SK-N-SH (cell line): Measurements from ENCODE around the gene CCDC15. TPM values are rescaled to one million over a fixed set of nuclear protein-coding genes. Genes with fewer than 3 reads are reported as not detected.
A peak's percentile ranks its signal among the peaks of the same experiment; 100 is the strongest.

Experiments
- CTCF ChIA-PET: fragments of 300-600, 350-600 bp; formaldehyde crosslinking; extraction: SDS; loops from one replicate; lab custom pipeline; 2021; lab: Yijun Ruan, JAX
- POLR2A ChIA-PET: fragments of 350-600 bp; sonication (Branson Sonifier 250); formaldehyde crosslinking; extraction: SDS; loops from one replicate; lab custom pipeline; 2020; ENCODE audit warnings: antibody characterized with exemption, inconsistent platforms; lab: Yijun Ruan, JAX
- DNase-seq: peaks from one replicate; pipeline ENCODE4 v3.0.0; 2012
- H2AFZ ChIP-seq: fragments of 200-600 bp; sonication (generic); 2 replicates; pipeline ENCODE4 v1.8.1; 2016; ENCODE audit warnings: antibody characterized with exemption, mild to moderate bottlenecking, low read depth
- H3F3A ChIP-seq: fragments of 200-600 bp; sonication (generic); replicated peaks from 2 replicates; pipeline ENCODE3; 2016; ENCODE audit warnings: antibody characterized with exemption, mild to moderate bottlenecking; ENCODE audit not compliant: insufficient read depth
- H3K27ac ChIP-seq, 2 experiments: fragments of 200-500 bp in 1 of 2; fragments of 200-600 bp in 1 of 2; sonication (Bioruptor generic) in 1 of 2; sonication (generic), shearing (Covaris generic) in 1 of 2; 2 replicates each; pipeline versions ENCODE4 v1.5.1 to v1.6.1; 2014 to 2016; ENCODE audit warnings: low read depth in 2 of 2, inconsistent platforms in 1 of 2, low read length in 1 of 2, mild to moderate bottlenecking in 1 of 2, mixed read lengths in 1 of 2
- H3K27me3 ChIP-seq: fragments of 200-600 bp; sonication (generic), shearing (Covaris generic); 2 replicates; pipeline ENCODE4 v1.6.1; 2016; ENCODE audit warnings: mixed run types; ENCODE audit not compliant: insufficient read depth
- H3K36me3 ChIP-seq, 2 experiments: fragments of 200-500 bp in 1 of 2; fragments of 200-600 bp in 1 of 2; sonication (Bioruptor generic) in 1 of 2; sonication (generic) in 1 of 2; replicated peaks in 1 of 2; 2 replicates each; pipeline versions ENCODE3 to v1.5.1; 2014 to 2016; ENCODE audit warnings: low read length in 1 of 2, mild to moderate bottlenecking in 1 of 2; ENCODE audit not compliant: insufficient read depth in 2 of 2, control insufficient read depth in 1 of 2
- H3K4me1 ChIP-seq, 2 experiments: fragments of 200-500 bp in 1 of 2; fragments of 200-600 bp in 1 of 2; sonication (Bioruptor generic) in 1 of 2; sonication (generic), shearing (Covaris generic) in 1 of 2; 2 replicates each; pipeline versions ENCODE4 v1.5.1 to v1.6.1; 2014 to 2016; ENCODE audit warnings: low read depth in 1 of 2, low read length in 1 of 2, mixed run types in 1 of 2; ENCODE audit not compliant: insufficient read depth in 2 of 2, control insufficient read depth in 1 of 2
- H3K4me2 ChIP-seq: fragments of 200-600 bp; sonication (generic), shearing (Covaris generic); 2 replicates; pipeline ENCODE4 v1.6.1; 2017; ENCODE audit warnings: mixed run types
- H3K4me3 ChIP-seq, 2 experiments: fragments of 200-500 bp in 1 of 2; fragments of 200-600 bp in 1 of 2; sonication (Bioruptor generic) in 1 of 2; sonication (generic), shearing (Covaris generic) in 1 of 2; 2 replicates each; pipeline versions ENCODE4 v1.5.1 to v1.8.1; 2014 to 2016; ENCODE audit warnings: low read depth in 2 of 2, inconsistent platforms in 1 of 2, low read length in 1 of 2, mild to moderate bottlenecking in 1 of 2, mixed read lengths in 1 of 2, moderate library complexity in 1 of 2
- H3K79me2 ChIP-seq: fragments of 200-600 bp; sonication (generic); 2 replicates; pipeline ENCODE4 v1.8.1; 2017; ENCODE audit warnings: mild to moderate bottlenecking; ENCODE audit not compliant: insufficient read depth
- H3K9ac ChIP-seq: fragments of 200-600 bp; sonication (generic); 2 replicates; pipeline ENCODE4 v1.6.1; 2017; ENCODE audit warnings: mixed run types
- H3K9me2 ChIP-seq: fragments of 200-600 bp; sonication (generic); 2 replicates; pipeline ENCODE4 v1.6.1; 2017; ENCODE audit warnings: mixed run types
- H3K9me3 ChIP-seq: fragments of 200-600 bp; sonication (generic); 2 replicates; pipeline ENCODE4 v1.6.1; 2017; ENCODE audit warnings: mixed run types, mild to moderate bottlenecking, moderate library complexity
- H4K20me1 ChIP-seq: fragments of 200-600 bp; sonication (generic); 2 replicates; pipeline ENCODE4 v1.6.1; 2017; ENCODE audit warnings: mild to moderate bottlenecking, mixed run types; ENCODE audit not compliant: insufficient read depth
- EP300 ChIP-seq, 2 experiments: IDR thresholded peaks; 2 replicates each; pipeline versions ENCODE4 v1.4.0 to v1.6.1; 2012; ENCODE audit warnings: borderline replicate concordance in 1 of 2, low read depth in 1 of 2, low read length in 1 of 2
- FOXM1 ChIP-seq: IDR thresholded peaks from 2 replicates; pipeline ENCODE4 v1.4.0; 2012; ENCODE audit warnings: low read depth, mild to moderate bottlenecking
- GABPA ChIP-seq: IDR thresholded peaks from 2 replicates; pipeline ENCODE4 v1.4.0; 2012; ENCODE audit warnings: low read depth, mild to moderate bottlenecking
- JUND ChIP-seq: IDR thresholded peaks from 2 replicates; pipeline ENCODE4 v1.4.0; 2012
- NFIC ChIP-seq: IDR thresholded peaks from 2 replicates; pipeline ENCODE4 v1.4.0; 2012; ENCODE audit warnings: borderline replicate concordance
- RFX5 ChIP-seq: IDR thresholded peaks from 2 replicates; pipeline ENCODE4 v1.6.1; 2012; ENCODE audit warnings: mild to moderate bottlenecking, improper control_type of control experiment, low read length
- SMC3 ChIP-seq: IDR thresholded peaks from 2 replicates; pipeline ENCODE4 v1.6.1; 2012; ENCODE audit warnings: low read depth, low read length, improper control_type of control experiment
- TAF1 ChIP-seq: IDR thresholded peaks from 2 replicates; pipeline ENCODE4 v1.6.1; 2012; ENCODE audit warnings: low read depth, mild to moderate bottlenecking, low read length, moderate library complexity, borderline replicate concordance
- TCF12 ChIP-seq: IDR thresholded peaks from 2 replicates; pipeline ENCODE4 v1.4.0; 2012
- TEAD4 ChIP-seq: IDR thresholded peaks from 2 replicates; pipeline ENCODE4 v1.4.0; 2012; ENCODE audit warnings: mild to moderate bottlenecking, borderline replicate concordance; ENCODE audit not compliant: insufficient read depth
- YY1 ChIP-seq: IDR thresholded peaks from 2 replicates; pipeline ENCODE4 v1.4.0; 2012; ENCODE audit warnings: low read depth, mild to moderate bottlenecking
- WGBS: methylation state at CpG from one replicate; pipeline ENCODE4 v1.1.6; 2017; ENCODE audit warnings: low lambda C conversion rate; 5-methylcytosine and 5-hydroxymethylcytosine counted together
- polyA plus RNA-seq, 3 experiments: library from polyadenylated mRNA; depleted of rRNA; stranded (reverse); fragments of >200 nt; gene quantifications; 2 replicates each; pipeline ENCODE4 v1.2.3, GENCODE V29; 2012
- TF ChIP-seq, protein P1 (sequence below): fragments of 200-600 bp; sonication (generic); IDR thresholded peaks from 2 replicates; pipeline ENCODE4 v1.6.1; 2017; ENCODE audit warnings: antibody characterized with exemption, mild to moderate bottlenecking, moderate library complexity
- TF ChIP-seq, protein P2 (sequence below): IDR thresholded peaks from 2 replicates; pipeline ENCODE4; 2012
- TF ChIP-seq, protein P3 (sequence below): IDR thresholded peaks from 2 replicates; pipeline ENCODE4 v1.4.0; 2012; ENCODE audit warnings: low read depth
- TF ChIP-seq, protein P4 (sequence below): IDR thresholded peaks from 2 replicates; pipeline ENCODE4 v1.6.1; 2012; ENCODE audit warnings: mild to moderate bottlenecking, low read depth, low read length, moderate library complexity

Gene CCDC15
- polyA plus RNA-seq, 1 of the 3 experiments (the other 2 are of a cell fraction): 0.69 TPM

DNA sequence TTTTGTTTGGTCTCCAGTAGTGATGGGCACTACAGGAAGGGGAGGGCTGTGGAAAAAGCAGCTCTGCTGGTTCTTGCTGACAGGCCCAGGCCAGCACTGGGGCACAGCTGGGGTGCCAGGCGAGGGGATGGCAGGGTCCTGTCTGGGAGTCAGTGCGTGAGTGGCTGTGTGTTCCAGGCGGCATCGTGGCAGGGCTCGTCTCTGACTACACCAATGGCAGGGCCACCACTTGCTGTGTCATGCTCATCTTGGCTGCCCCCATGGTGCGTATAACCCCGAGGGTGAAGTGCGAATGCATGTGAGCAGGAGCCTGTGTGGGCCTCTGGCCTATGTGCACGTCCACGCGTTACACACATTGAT is 130.0 kb downstream of the CCDC15 start (continued):
- TF ChIP-seq, protein P1, sequence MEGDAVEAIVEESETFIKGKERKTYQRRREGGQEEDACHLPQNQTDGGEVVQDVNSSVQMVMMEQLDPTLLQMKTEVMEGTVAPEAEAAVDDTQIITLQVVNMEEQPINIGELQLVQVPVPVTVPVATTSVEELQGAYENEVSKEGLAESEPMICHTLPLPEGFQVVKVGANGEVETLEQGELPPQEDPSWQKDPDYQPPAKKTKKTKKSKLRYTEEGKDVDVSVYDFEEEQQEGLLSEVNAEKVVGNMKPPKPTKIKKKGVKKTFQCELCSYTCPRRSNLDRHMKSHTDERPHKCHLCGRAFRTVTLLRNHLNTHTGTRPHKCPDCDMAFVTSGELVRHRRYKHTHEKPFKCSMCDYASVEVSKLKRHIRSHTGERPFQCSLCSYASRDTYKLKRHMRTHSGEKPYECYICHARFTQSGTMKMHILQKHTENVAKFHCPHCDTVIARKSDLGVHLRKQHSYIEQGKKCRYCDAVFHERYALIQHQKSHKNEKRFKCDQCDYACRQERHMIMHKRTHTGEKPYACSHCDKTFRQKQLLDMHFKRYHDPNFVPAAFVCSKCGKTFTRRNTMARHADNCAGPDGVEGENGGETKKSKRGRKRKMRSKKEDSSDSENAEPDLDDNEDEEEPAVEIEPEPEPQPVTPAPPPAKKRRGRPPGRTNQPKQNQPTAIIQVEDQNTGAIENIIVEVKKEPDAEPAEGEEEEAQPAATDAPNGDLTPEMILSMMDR: no peak
- TF ChIP-seq YY1: no peak
- no peak for TF ChIP-seq NFIC
- no peak for TF ChIP-seq TEAD4
- no peak for TF ChIP-seq FOXM1

DNA sequence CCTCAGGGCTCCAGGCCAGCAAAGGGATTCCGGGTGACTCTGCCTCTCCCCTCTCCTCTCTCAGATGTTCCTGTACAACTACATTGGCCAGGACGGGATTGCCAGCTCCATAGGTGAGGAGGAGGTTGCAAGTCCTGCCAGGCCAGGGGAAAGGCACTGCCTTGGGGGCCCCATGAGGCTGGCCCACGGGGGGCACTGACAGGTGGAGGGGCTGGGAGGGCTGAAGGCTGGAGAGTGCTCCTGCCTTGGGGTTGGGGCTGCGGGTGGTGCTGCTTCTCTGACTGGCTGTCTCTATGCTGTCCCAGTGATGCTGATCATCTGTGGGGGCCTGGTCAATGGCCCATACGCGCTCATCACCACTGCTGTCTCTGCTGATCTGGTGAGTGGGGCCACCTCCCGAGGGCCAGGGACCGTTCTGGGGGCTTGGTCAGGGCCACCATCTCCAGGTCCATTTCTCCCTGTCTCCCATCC is 130.8 kb downstream of the CCDC15 start:
- H3K4me3 ChIP-seq: no peak overlapping the region
- no peaks in the 10 kb centered on the region for H4K20me1 ChIP-seq
- no peak overlapping the region for H3K9ac ChIP-seq
- H3K79me2 ChIP-seq: no peaks in the 10 kb centered on the region
- ChIA-PET POLR2A (no interaction called here), CTCF (no interaction called here)
- TF ChIP-seq GABPA: no peak
- no peak for TF ChIP-seq EP300 (IDR thresholded peaks at IDR 0.05; ENCODE audit: borderline replicate concordance in 1 of 2, low read depth in 1 of 2, low read length in 1 of 2)
- TF ChIP-seq RFX5: no peak
- TF ChIP-seq, protein P2, sequence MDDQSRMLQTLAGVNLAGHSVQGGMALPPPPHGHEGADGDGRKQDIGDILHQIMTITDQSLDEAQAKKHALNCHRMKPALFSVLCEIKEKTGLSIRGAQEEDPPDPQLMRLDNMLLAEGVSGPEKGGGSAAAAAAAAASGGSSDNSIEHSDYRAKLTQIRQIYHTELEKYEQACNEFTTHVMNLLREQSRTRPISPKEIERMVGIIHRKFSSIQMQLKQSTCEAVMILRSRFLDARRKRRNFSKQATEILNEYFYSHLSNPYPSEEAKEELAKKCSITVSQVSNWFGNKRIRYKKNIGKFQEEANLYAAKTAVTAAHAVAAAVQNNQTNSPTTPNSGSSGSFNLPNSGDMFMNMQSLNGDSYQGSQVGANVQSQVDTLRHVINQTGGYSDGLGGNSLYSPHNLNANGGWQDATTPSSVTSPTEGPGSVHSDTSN: no peak
- no peak for TF ChIP-seq SMC3
- TF ChIP-seq TCF12: no peak
- TF ChIP-seq TEAD4: no peak
- TF ChIP-seq TAF1: no peak
- TF ChIP-seq, protein P3, sequence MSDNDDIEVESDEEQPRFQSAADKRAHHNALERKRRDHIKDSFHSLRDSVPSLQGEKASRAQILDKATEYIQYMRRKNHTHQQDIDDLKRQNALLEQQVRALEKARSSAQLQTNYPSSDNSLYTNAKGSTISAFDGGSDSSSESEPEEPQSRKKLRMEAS: no peak
- no peak for TF ChIP-seq JUND
- TF ChIP-seq, protein P4, sequence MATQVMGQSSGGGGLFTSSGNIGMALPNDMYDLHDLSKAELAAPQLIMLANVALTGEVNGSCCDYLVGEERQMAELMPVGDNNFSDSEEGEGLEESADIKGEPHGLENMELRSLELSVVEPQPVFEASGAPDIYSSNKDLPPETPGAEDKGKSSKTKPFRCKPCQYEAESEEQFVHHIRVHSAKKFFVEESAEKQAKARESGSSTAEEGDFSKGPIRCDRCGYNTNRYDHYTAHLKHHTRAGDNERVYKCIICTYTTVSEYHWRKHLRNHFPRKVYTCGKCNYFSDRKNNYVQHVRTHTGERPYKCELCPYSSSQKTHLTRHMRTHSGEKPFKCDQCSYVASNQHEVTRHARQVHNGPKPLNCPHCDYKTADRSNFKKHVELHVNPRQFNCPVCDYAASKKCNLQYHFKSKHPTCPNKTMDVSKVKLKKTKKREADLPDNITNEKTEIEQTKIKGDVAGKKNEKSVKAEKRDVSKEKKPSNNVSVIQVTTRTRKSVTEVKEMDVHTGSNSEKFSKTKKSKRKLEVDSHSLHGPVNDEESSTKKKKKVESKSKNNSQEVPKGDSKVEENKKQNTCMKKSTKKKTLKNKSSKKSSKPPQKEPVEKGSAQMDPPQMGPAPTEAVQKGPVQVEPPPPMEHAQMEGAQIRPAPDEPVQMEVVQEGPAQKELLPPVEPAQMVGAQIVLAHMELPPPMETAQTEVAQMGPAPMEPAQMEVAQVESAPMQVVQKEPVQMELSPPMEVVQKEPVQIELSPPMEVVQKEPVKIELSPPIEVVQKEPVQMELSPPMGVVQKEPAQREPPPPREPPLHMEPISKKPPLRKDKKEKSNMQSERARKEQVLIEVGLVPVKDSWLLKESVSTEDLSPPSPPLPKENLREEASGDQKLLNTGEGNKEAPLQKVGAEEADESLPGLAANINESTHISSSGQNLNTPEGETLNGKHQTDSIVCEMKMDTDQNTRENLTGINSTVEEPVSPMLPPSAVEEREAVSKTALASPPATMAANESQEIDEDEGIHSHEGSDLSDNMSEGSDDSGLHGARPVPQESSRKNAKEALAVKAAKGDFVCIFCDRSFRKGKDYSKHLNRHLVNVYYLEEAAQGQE: no peak
- no peaks in the 10 kb centered on the region for H3K9me3 ChIP-seq
- H3K4me2 ChIP-seq: no peak overlapping the region
- WGBS: 96% methylated on average over 4 of the region's 8 CpGs
- no peak overlapping the region for H3K27ac ChIP-seq
- peak; percentile 15 for DNase-seq
- no peaks in the 10 kb centered on the region for H3K27me3 ChIP-seq
- no peaks in the 10 kb centered on the region for H3K9me2 ChIP-seq
- H3K36me3 ChIP-seq: no peaks in the 10 kb centered on the region
- no peak overlapping the region for H2AFZ ChIP-seq
- no peaks in the 10 kb centered on the region for H3K4me1 ChIP-seq
- H3F3A ChIP-seq: no peaks in the 10 kb centered on the region
